NCI-H1694 (cell line): Measurements from ENCODE around the gene TCF4.

Experiments
- DNase-seq: peaks from one replicate; lab custom pipeline; 2025; lab: John Stamatoyannopoulos, UW

TCF4 gene

GRCh38 chr18:55321265-55322177 lies 266.5 kb downstream of the TCF4 start:
- DNase-seq = peak; percentile 61

- DNase-seq = peak; percentile 22
These were observed 267.3 kb downstream of the TCF4 start for GRCh38 chr18:55320424-55321264.

GRCh38 chr18:55319459-55320193 lies 268.4 kb downstream of the TCF4 start:
- no peak for DNase-seq

- no peak for DNase-seq
These were observed 269.0 kb downstream of the TCF4 start for GRCh38 chr18:55318951-55319441.

GRCh38 chr18:55317864-55318263 lies 270.1 kb downstream of the TCF4 start:
- DNase-seq = no peak

- DNase-seq = no peak
These were observed 270.7 kb downstream of the TCF4 start for GRCh38 chr18:55317324-55317723.

- no peak for DNase-seq
These were observed 271.4 kb downstream of the TCF4 start for GRCh38 chr18:55316486-55317184.

GRCh38 chr18:55314615-55315237 lies 273.3 kb downstream of the TCF4 start:
- no peak for DNase-seq

GRCh38 chr18:55314031-55314430 lies 274.0 kb downstream of the TCF4 start:
- DNase-seq = no peak

- no peak for DNase-seq
These were observed 277.1 kb downstream of the TCF4 start for GRCh38 chr18:55310863-55311262.

GRCh38 chr18:55310044-55310676 lies 277.8 kb downstream of the TCF4 start:
- no peak for DNase-seq

- DNase-seq = no peak
These were observed 278.7 kb downstream of the TCF4 start for GRCh38 chr18:55309249-55309648.

GRCh38 chr18:55307505-55307904 lies 280.5 kb downstream of the TCF4 start:
- no peak for DNase-seq

- no peak for DNase-seq
These were observed 281.5 kb downstream of the TCF4 start for GRCh38 chr18:55306359-55307024.

- DNase-seq = no peak
These were observed 285.7 kb downstream of the TCF4 start for GRCh38 chr18:55302167-55302833.

- no peak for DNase-seq
These were observed 286.2 kb downstream of the TCF4 start for GRCh38 chr18:55301824-55302166.

GRCh38 chr18:55300936-55301531 lies 287.0 kb downstream of the TCF4 start:
- no peak for DNase-seq

- no peak for DNase-seq
These were observed 287.5 kb downstream of the TCF4 start for GRCh38 chr18:55300421-55300935.

- no peak for DNase-seq
These were observed 291.2 kb downstream of the TCF4 start for GRCh38 chr18:55296778-55297177.
